MM.1S (cell line): Measurements from ENCODE around the gene PITPNM3.

Experiments
- EZH2 ChIP-seq: fragments of 300-600 bp; sonication (generic); optimal IDR thresholded peaks from 2 replicates; pipeline ENCODE3; 2017; ENCODE audit warnings: low read depth, mild to moderate bottlenecking, antibody characterized with exemption, low read length, mixed read lengths
- TF ChIP-seq, protein P1 (sequence below): fragments of 300-600 bp; sonication (generic); IDR thresholded peaks from 2 replicates; pipeline ENCODE4 v1.5.1; 2016; ENCODE audit warnings: antibody characterized with exemption, low read length, mixed read lengths

DNA sequence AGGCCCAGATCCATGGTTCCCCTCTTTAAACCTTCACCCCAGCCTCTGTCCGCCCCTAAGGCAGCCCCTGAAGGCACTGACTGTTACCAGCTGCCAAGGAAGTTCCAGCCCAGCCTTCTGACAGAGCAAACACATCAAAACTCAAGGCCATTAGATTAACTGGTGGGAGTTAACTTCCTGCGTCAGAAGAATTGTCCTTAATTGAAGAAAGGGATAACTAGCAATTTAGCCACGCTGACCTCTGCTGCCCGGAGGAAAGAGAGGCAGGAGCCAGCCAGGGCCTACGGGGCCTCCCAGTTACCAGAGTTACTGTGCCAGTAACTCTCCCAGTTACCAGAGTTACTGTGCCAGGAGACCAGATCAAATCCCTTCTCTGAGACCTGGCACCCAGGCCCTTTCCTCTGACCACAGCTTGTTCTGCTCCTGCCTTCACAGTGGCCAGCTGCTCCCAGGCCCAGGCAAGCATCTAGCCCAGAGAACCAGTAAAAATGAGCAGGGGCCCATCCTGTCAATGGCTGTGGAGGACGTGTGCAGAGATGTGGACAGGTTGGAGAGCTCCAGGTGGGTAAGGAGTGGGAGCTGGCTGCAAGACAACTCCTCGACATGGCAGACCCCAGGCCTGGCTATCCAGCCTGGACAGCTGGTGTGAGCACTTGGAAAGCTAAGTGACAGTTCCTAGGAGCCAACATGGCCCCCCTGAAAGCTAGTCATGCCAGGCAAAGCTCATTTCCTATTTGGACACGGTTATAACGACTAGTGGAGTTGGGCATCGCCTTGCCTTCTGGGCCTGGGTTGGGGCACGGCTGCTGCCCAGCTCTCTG is 2.8 kb upstream of the PITPNM3 start:
- TF ChIP-seq, protein P1, sequence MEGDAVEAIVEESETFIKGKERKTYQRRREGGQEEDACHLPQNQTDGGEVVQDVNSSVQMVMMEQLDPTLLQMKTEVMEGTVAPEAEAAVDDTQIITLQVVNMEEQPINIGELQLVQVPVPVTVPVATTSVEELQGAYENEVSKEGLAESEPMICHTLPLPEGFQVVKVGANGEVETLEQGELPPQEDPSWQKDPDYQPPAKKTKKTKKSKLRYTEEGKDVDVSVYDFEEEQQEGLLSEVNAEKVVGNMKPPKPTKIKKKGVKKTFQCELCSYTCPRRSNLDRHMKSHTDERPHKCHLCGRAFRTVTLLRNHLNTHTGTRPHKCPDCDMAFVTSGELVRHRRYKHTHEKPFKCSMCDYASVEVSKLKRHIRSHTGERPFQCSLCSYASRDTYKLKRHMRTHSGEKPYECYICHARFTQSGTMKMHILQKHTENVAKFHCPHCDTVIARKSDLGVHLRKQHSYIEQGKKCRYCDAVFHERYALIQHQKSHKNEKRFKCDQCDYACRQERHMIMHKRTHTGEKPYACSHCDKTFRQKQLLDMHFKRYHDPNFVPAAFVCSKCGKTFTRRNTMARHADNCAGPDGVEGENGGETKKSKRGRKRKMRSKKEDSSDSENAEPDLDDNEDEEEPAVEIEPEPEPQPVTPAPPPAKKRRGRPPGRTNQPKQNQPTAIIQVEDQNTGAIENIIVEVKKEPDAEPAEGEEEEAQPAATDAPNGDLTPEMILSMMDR: no peak
- no peak for TF ChIP-seq EZH2
